KMS-11 (cell line): ENCODE data around the gene FASTK.

Source experiments
- H2AFZ ChIP-seq: fragments of 200-600 bp; sonication (generic); 2 replicates; pipeline ENCODE4 v1.6.1; 2016; ENCODE audit warnings: antibody characterized with exemption, mixed run types, low read depth
- H3K27ac ChIP-seq: fragments of 200-600 bp; sonication (generic); 2 replicates; pipeline ENCODE4 v1.6.1; 2016; ENCODE audit warnings: mild to moderate bottlenecking, mixed run types
- H3K27me3 ChIP-seq: fragments of 200-600 bp; sonication (generic); 2 replicates; pipeline ENCODE4 v1.6.1; 2017; ENCODE audit warnings: mild to moderate bottlenecking, low read depth, mixed run types, moderate library complexity; ENCODE audit not compliant: insufficient read depth
- H3K36me3 ChIP-seq: fragments of 200-600 bp; sonication (generic); 2 replicates; pipeline ENCODE4 v1.6.1; 2017; ENCODE audit warnings: mild to moderate bottlenecking, mixed run types; ENCODE audit not compliant: insufficient read depth
- H3K4me1 ChIP-seq: fragments of 200-600 bp; sonication (generic); 2 replicates; pipeline ENCODE4 v1.6.1; 2016; ENCODE audit warnings: mild to moderate bottlenecking, low read depth, mixed run types; ENCODE audit not compliant: poor library complexity, severe bottlenecking
- H3K4me2 ChIP-seq: fragments of 200-600 bp; sonication (generic); 2 replicates; pipeline ENCODE4 v1.7.0; 2016; ENCODE audit warnings: mild to moderate bottlenecking, mixed run types
- H3K4me3 ChIP-seq: fragments of 200-600 bp; sonication (generic); IDR thresholded peaks from 2 replicates; pipeline ENCODE4 v1.6.1; 2017; ENCODE audit warnings: low read depth, low read length, mixed read lengths; ENCODE audit not compliant: insufficient read depth
- H3K79me2 ChIP-seq: fragments of 200-600 bp; sonication (generic); 2 replicates; pipeline ENCODE4 v1.6.1; 2016; ENCODE audit warnings: low read depth, mixed run types; ENCODE audit not compliant: insufficient read depth
- H3K9ac ChIP-seq: fragments of 200-600 bp; sonication (generic); 2 replicates; pipeline ENCODE4 v1.6.1; 2016; ENCODE audit warnings: mild to moderate bottlenecking, mixed run types
- H4K20me1 ChIP-seq: fragments of 200-600 bp; sonication (generic); 2 replicates; pipeline ENCODE4 v1.6.1; 2016; ENCODE audit warnings: mild to moderate bottlenecking, mixed run types; ENCODE audit not compliant: insufficient read depth
- CTCF ChIP-seq: fragments of 200-600 bp; sonication (generic); conservative IDR thresholded peaks from 2 replicates; pipeline ENCODE4 v1.6.1; 2017; ENCODE audit warnings: low read depth, mild to moderate bottlenecking, antibody characterized with exemption, low read length, moderate library complexity, mixed read lengths

FASTK gene

DNA sequence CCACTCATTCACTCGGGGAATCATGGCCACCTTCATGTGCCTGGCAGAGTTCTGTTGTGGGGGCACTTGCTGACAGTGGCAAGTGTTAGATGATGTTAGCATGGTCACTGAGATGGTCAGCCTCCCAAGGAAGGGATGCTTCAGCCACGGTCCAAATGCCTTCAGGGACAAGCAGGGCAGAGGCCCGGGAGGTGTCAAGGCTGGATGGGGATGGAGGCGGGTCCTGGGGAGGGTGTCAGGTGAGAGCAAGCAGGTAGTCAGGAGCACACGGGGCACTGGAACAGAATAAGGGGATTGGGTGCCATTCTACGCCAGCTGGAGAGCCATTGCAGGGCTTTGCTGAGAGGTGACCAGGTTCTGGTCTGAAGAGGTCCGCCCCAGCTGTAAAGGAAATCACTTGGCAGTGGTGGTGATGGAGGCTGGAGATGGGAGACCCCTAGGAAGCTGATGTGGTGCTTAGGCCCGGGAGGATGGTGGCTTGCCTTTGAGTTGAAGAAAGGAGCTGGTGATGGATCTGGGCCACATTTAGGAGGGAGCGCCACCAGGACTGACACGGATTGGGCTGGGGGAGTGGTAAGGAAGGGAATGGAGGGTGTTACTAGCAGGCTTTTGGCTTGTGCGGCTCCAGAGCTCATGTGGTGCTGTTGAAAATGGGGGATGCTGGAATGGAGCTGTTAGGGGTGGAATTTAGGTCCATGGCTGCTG, 29.8 kb upstream of the FASTK start:
- Histone ChIP-seq H3K4me3 (no peak overlapping the region), H3K79me2 (peaks cover 23% of the 10 kb centered on the region; the same call in 1 of the 2 replicates), H3K4me1 (peaks cover 9% of the 10 kb centered on the region), H3K9ac (no peak overlapping the region), H4K20me1 (peaks cover 20% of the 10 kb centered on the region; the same call in 1 of the 2 replicates), H3K27me3 (no peaks in the 10 kb centered on the region), H3K36me3 (no peaks in the 10 kb centered on the region), H3K27ac (no peak overlapping the region), H3K4me2 (no peak overlapping the region), H2AFZ (no peak overlapping the region)
- TF ChIP-seq CTCF = no peak

GRCh38 chr7:151109094-151110048, 28.8 kb upstream of the FASTK start:
- Histone ChIP-seq H2AFZ (no peak overlapping the region), H3K27ac (no peak overlapping the region), H3K4me2 (no peak overlapping the region), H3K27me3 (no peaks in the 10 kb centered on the region), H4K20me1 (peaks cover 20% of the 10 kb centered on the region; the same call in 1 of the 2 replicates), H3K9ac (no peak overlapping the region), H3K4me1 (peaks cover 9% of the 10 kb centered on the region), H3K79me2 (peaks cover 23% of the 10 kb centered on the region; the same call in 1 of the 2 replicates), H3K4me3 (no peak overlapping the region), H3K36me3 (no peaks in the 10 kb centered on the region; the same call in 1 of the 2 replicates)
- TF ChIP-seq CTCF = no peak

- Histone ChIP-seq H3K27ac (no peak overlapping the region), H3K36me3 (no peaks in the 10 kb centered on the region; the same call in 1 of the 2 replicates), H3K9ac (no peak overlapping the region), H3K79me2 (peaks cover 24% of the 10 kb centered on the region; the same call in 1 of the 2 replicates), H4K20me1 (peaks cover 20% of the 10 kb centered on the region; the same call in 1 of the 2 replicates), H3K27me3 (no peaks in the 10 kb centered on the region), H3K4me3 (no peak overlapping the region), H3K4me2 (no peak overlapping the region), H3K4me1 (peaks cover 9% of the 10 kb centered on the region), H2AFZ (no peak overlapping the region)
- TF ChIP-seq CTCF = no peak
Measured at GRCh38 chr7:151107882-151108281, 27.3 kb upstream of the FASTK start.

GRCh38 chr7:151104411-151105235, 24.0 kb upstream of the FASTK start:
- Histone ChIP-seq H3K9ac (no peak overlapping the region), H3K27me3 (no peaks in the 10 kb centered on the region), H3K4me3 (no peak overlapping the region), H3K36me3 (no peaks in the 10 kb centered on the region; the same call in 1 of the 2 replicates), H4K20me1 (peaks cover 13% of the 10 kb centered on the region), H2AFZ (no peak overlapping the region), H3K4me1 (no peaks in the 10 kb centered on the region), H3K27ac (no peak overlapping the region), H3K4me2 (no peak overlapping the region), H3K79me2 (peaks cover 37% of the 10 kb centered on the region)
- no peak for TF ChIP-seq CTCF
